CD4-positive, alpha-beta T cell (primary cell): ENCODE data around the gene SPECC1. TPM values are rescaled to one million over a fixed set of nuclear protein-coding genes. Genes with fewer than 3 reads are reported as not detected.

Source experiments
- total RNA-seq, 174 experiments: library from RNA in 2 of 174; stranded (reverse) in 2 of 174; gene quantifications; one replicate each; pipeline ENCODE4 v1.2.3 and lab custom pipeline; 2021 to 2026

SPECC1 gene
- total RNA-seq, 2 experiments from 2014 or later, result 4.3 to 4.4 TPM

Other genes starting within 250 kb of the SPECC1 start
- gene ULK2, start 141.4 kb upstream of the SPECC1 start, total RNA-seq, result 10 to 100 TPM; 17.1 to 18.3 TPM
- gene AKAP10, start 31.5 kb upstream of the SPECC1 start, total RNA-seq, result 10 to 100 TPM; 29.2 to 36.0 TPM